IMR-90 (cell line): ENCODE results near the gene RSRC1. TPM values are rescaled to one million over a fixed set of nuclear protein-coding genes. Genes with fewer than 3 reads are reported as not detected.

ENCODE experiments used
- ATAC-seq: fragments of 200-7000 bp; cut with Tn5 transposase; 2 replicates; pipeline ENCODE4 v1.9.1; 2020; ENCODE audit warnings: low read depth, mild to moderate bottlenecking, moderate library complexity
- BruUV-seq: library from RNA; stranded (reverse); fragments of 400-500 nt; replicated peaks from 2 replicates; lab custom pipeline; 2021; lab: Mats Ljungman, UMichigan
- CTCF ChIA-PET: fragments of 300-600 bp; formaldehyde crosslinking; extraction: SDS; loops from one replicate; lab custom pipeline; 2021; ENCODE audit warnings: antibody characterized with exemption; lab: Yijun Ruan, JAX
- POLR2A ChIA-PET: fragments of 300-600 bp; sonication (Branson Sonifier 250); formaldehyde crosslinking; loops from one replicate; lab custom pipeline; 2022; ENCODE audit warnings: antibody characterized with exemption; ENCODE audit not compliant: unreplicated experiment; lab: Charles Lee
- DNase-seq: peaks from one replicate; pipeline ENCODE4 v3.0.0; 2013
- H2AFZ ChIP-seq: replicated peaks from 2 replicates; pipeline ENCODE3; 2013; ENCODE audit warnings: low read length, mild to moderate bottlenecking; ENCODE audit not compliant: poor library complexity
- H2AK5ac ChIP-seq: 2 replicates; pipeline ENCODE4 v1.6.1; 2013; ENCODE audit warnings: low read depth, low read length, inconsistent platforms
- H2AK9ac ChIP-seq: replicated peaks from 2 replicates; pipeline ENCODE3; 2013; ENCODE audit warnings: mild to moderate bottlenecking, low read depth, low read length, moderate library complexity; ENCODE audit not compliant: poor library complexity
- H2BK120ac ChIP-seq: 2 replicates; pipeline ENCODE4 v1.6.1; 2013; ENCODE audit warnings: low read depth, low read length, inconsistent platforms
- H2BK15ac ChIP-seq: 3 replicates; pipeline ENCODE4 v1.6.1; 2013; ENCODE audit warnings: low read depth, low read length, inconsistent platforms
- H2BK20ac ChIP-seq: 2 replicates; pipeline ENCODE4 v1.6.1; 2013; ENCODE audit warnings: low read depth, mild to moderate bottlenecking, inconsistent platforms, low read length, moderate library complexity
- H2BK5ac ChIP-seq: 2 replicates; pipeline ENCODE4 v1.6.1; 2013; ENCODE audit warnings: mild to moderate bottlenecking, low read depth, low read length, inconsistent platforms; ENCODE audit not compliant: poor library complexity, severe bottlenecking
- H3K14ac ChIP-seq: replicated peaks from 2 replicates; pipeline ENCODE4 v1.6.1; 2013; ENCODE audit warnings: low read depth, low read length, inconsistent platforms
- H3K18ac ChIP-seq: 2 replicates; pipeline ENCODE4 v1.6.1; 2013; ENCODE audit warnings: low read depth, low read length, control low read depth
- H3K23ac ChIP-seq: 2 replicates; pipeline ENCODE4 v1.6.1; 2013; ENCODE audit warnings: low read depth, low read length, inconsistent platforms
- H3K27ac ChIP-seq: 2 replicates; pipeline ENCODE4 v1.5.1; 2013; ENCODE audit warnings: mild to moderate bottlenecking, control low read depth, low read length; ENCODE audit not compliant: insufficient read depth
- H3K27me3 ChIP-seq: 2 replicates; pipeline ENCODE4 v1.6.1; 2013; ENCODE audit warnings: low read length; ENCODE audit not compliant: control insufficient read depth, insufficient read depth
- H3K36me3 ChIP-seq: 2 replicates; pipeline ENCODE4 v1.6.1; 2013; ENCODE audit warnings: low read length, mixed read lengths; ENCODE audit not compliant: control insufficient read depth, insufficient read depth
- H3K4ac ChIP-seq: 2 replicates; pipeline ENCODE4 v1.6.1; 2013; ENCODE audit warnings: low read depth, low read length, inconsistent platforms
- H3K4me1 ChIP-seq: 2 replicates; pipeline ENCODE4 v1.6.1; 2013; ENCODE audit warnings: low read length, mixed read lengths; ENCODE audit not compliant: control insufficient read depth, insufficient read depth
- H3K4me2 ChIP-seq: 2 replicates; pipeline ENCODE4 v1.6.1; 2013; ENCODE audit warnings: low read depth, mild to moderate bottlenecking, control low read depth, low read length, moderate library complexity
- H3K4me3 ChIP-seq: 2 replicates; pipeline ENCODE4 v1.5.1; 2013; ENCODE audit warnings: low read depth, mild to moderate bottlenecking, control low read depth, low read length, moderate library complexity; ENCODE audit not compliant: insufficient read depth
- H3K56ac ChIP-seq: 2 replicates; pipeline ENCODE4 v1.6.1; 2013; ENCODE audit warnings: low read length, inconsistent platforms; ENCODE audit not compliant: insufficient read depth; ENCODE audit errors: extremely low read depth
- H3K79me1 ChIP-seq, 2 experiments: 2 replicates each; pipeline ENCODE4 v1.6.1; 2013; ENCODE audit warnings: low read length in 2 of 2, inconsistent platforms in 1 of 2, low read depth in 1 of 2
- H3K9ac ChIP-seq: 2 replicates; pipeline ENCODE4 v1.6.1; 2013; ENCODE audit warnings: low read depth, low read length, control low read depth
- H3K9me1 ChIP-seq: 2 replicates; pipeline ENCODE4 v1.6.1; 2013; ENCODE audit warnings: low read length, inconsistent platforms; ENCODE audit not compliant: insufficient read depth
- H3K9me3 ChIP-seq: 2 replicates; pipeline ENCODE4 v1.6.1; 2013; ENCODE audit warnings: low read length; ENCODE audit not compliant: control insufficient read depth, insufficient read depth
- H4K20me1 ChIP-seq: 2 replicates; pipeline ENCODE4 v1.6.1; 2013; ENCODE audit warnings: low read length, inconsistent platforms; ENCODE audit not compliant: insufficient read depth
- H4K5ac ChIP-seq: 2 replicates; pipeline ENCODE4 v1.6.1; 2013; ENCODE audit warnings: mild to moderate bottlenecking, low read depth, low read length, control low read depth
- H4K8ac ChIP-seq, 2 experiments: 2 replicates each; pipeline ENCODE4 v1.6.1; 2013; ENCODE audit warnings: low read depth in 2 of 2, low read length in 2 of 2, control low read depth in 1 of 2, inconsistent platforms in 1 of 2
- H4K91ac ChIP-seq: 2 replicates; pipeline ENCODE4 v1.6.1; 2013; ENCODE audit warnings: low read depth, low read length, inconsistent platforms; ENCODE audit not compliant: insufficient read depth
- CTCF ChIP-seq: conservative IDR thresholded peaks from 2 replicates; pipeline ENCODE4 v1.5.1; 2012; ENCODE audit warnings: mild to moderate bottlenecking, low read depth, low read length, improper control_type of control experiment
- RAD21 ChIP-seq: IDR thresholded peaks from 2 replicates; pipeline ENCODE4 v1.6.1; 2012; ENCODE audit warnings: low read length, improper control_type of control experiment
- RFX5 ChIP-seq: IDR thresholded peaks from 2 replicates; pipeline ENCODE4 v1.8.0; 2012; ENCODE audit warnings: low read depth, mild to moderate bottlenecking, low read length, moderate library complexity
- SMC3 ChIP-seq: fragments of 150-350 bp; IDR thresholded peaks from 2 replicates; pipeline ENCODE4 v1.6.1; 2016; ENCODE audit warnings: low read depth, mild to moderate bottlenecking, antibody characterized with exemption, low read length, moderate library complexity
- WGBS, 2 experiments: methylation state at CpG; one replicate each; pipeline versions ENCODE4 v1.1.5 to v1.1.7; 2013; ENCODE audit warnings: missing lambda C conversion rate in 2 of 2; ENCODE audit not compliant: insufficient read length in 1 of 2; ENCODE audit errors: extremely low coverage in 2 of 2; 5-methylcytosine and 5-hydroxymethylcytosine counted together
- dilution Hi-C: fragments of 300-500 bp; cut with HindIII; formaldehyde crosslinking; loops from one replicate; pipeline ENCODE4 v1.14.3; 2018; ENCODE audit warnings: low sequenced_read_pairs; ENCODE audit not compliant: unreplicated experiment
- in situ Hi-C: fragments of 300-500 bp; cut with MboI; formaldehyde crosslinking; loops from 3 replicates; pipeline ENCODE4 v1.14.3; 2019; ENCODE audit warnings: low sequenced_read_pairs, inconsistent platforms, mixed read lengths
- intact Hi-C: fragments of 100-400 bp; cut with micrococcal nuclease; formaldehyde crosslinking; loops from 2 replicates; pipeline ENCODE4 v1.10.0; 2022
- polyA plus RNA-seq, 3 experiments: library from polyadenylated mRNA; depleted of rRNA; stranded (reverse); fragments of >200 nt; gene quantifications; 2 replicates each; pipeline ENCODE4 v1.2.3, GENCODE V29; 2012; ENCODE audit warnings: low replicate concordance in 1 of 3
- total RNA-seq: library from RNA; depleted of rRNA; stranded (reverse); fragments of >200 nt; gene quantifications from 2 replicates; pipeline ENCODE4 v1.2.3, GENCODE V29; 2012

Gene RSRC1
- total and polyA plus RNA-seq, 2 of the 4 experiments (the other 2 are of a cell fraction), result 3.8 to 41.8 TPM

GRCh38 chr3:158313338-158313927 is 203.5 kb downstream of the RSRC1 start:
- no peaks in the 10 kb centered on the region for H4K20me1 ChIP-seq
- H3K9me3 ChIP-seq, result no peaks in the 10 kb centered on the region
- dilution Hi-C loops, result no loop called here
- no peak overlapping the region for H2BK120ac ChIP-seq
- no peaks in the 10 kb centered on the region for H3K36me3 ChIP-seq
- TF ChIP-seq CTCF (peak; percentile 38), RAD21 (peak; percentile 55), SMC3 (peak; percentile 24; the same call in 1 of the 2 replicates), RFX5 (no peak)
- BruUV-seq, result no TSS peak
- no peak overlapping the region for H4K8ac ChIP-seq
- H3K9me1 ChIP-seq, result no peaks in the 10 kb centered on the region
- H3K56ac ChIP-seq, result no peak overlapping the region
- in situ Hi-C loops, result no loop called here
- H3K18ac ChIP-seq, result no peak overlapping the region
- ATAC-seq (peak; percentile 49; the same call in 1 of the 2 replicates), DNase-seq (peak; percentile 7)
- H3K23ac ChIP-seq, result no peak overlapping the region
- H2AK9ac ChIP-seq, result no peak overlapping the region
- POLR2A ChIA-PET, result no interaction called here
- no peaks in the 10 kb centered on the region for H3K27me3 ChIP-seq
- no peak overlapping the region for H2AFZ ChIP-seq
- intact Hi-C loops, result loop anchor here (5.0 to 10.0 kb wide), 3 partner anchors 206 to 221 kb away; partner anchors contain the start of gene SHOX2
- no peak overlapping the region for H4K5ac ChIP-seq
- no peak overlapping the region for H3K27ac ChIP-seq
- no peak overlapping the region for H2AK5ac ChIP-seq
- H3K9ac ChIP-seq, result no peak overlapping the region
- no peaks in the 10 kb centered on the region for H3K4me1 ChIP-seq
- H4K91ac ChIP-seq, result no peak overlapping the region
- WGBS, 2 experiments, result no CpG with 5 or more reads among the region's 3 CpGs
- no peak overlapping the region for H2BK5ac ChIP-seq
- H3K14ac ChIP-seq, result no peak overlapping the region
- H3K79me1 ChIP-seq, result no peaks in the 10 kb centered on the region
- H2BK20ac ChIP-seq, result no peak overlapping the region
- no peak overlapping the region for H2BK15ac ChIP-seq
- CTCF ChIA-PET, result interaction anchor here (0.9 to 1.3 kb wide), 3 partner anchors 13 to 369 kb away, joined by 3 to 4 read pairs (median 3); partner anchors contain the start of gene RSRC1
- no peak overlapping the region for H3K4me2 ChIP-seq
- no peak overlapping the region for H3K4me3 ChIP-seq
- no peak overlapping the region for H3K4ac ChIP-seq
